ENCODE data around the gene GYS1.

Gene GYS1

GRCh38 chr19:48965806-48966540 lies 27.1 kb downstream of the GYS1 start:
- H3K27me3 Mint-ChIP-seq: no peaks in the 10 kb centered on the region
- no peaks in the 10 kb centered on the region for H3K9me3 Mint-ChIP-seq
- H3K27ac Mint-ChIP-seq: peak overlapping the region; percentile 98
- ATAC-seq: peak; percentile 20
- peaks cover 40% of the 10 kb centered on the region for H3K36me3 Mint-ChIP-seq (ENCODE audit: low read depth)
- peak; percentile 85 for DNase-seq
- peaks cover 63% of the 10 kb centered on the region for H3K4me1 Mint-ChIP-seq
- H3K4me3 Mint-ChIP-seq: peak overlapping the region; percentile 97

- H3K36me3 Mint-ChIP-seq (ENCODE audit: low read depth): peaks cover 40% of the 10 kb centered on the region
- peak within 1 kb of the TSS; percentile 97 for H3K4me3 Mint-ChIP-seq
- peak within 1 kb of the TSS; percentile 98 for H3K27ac Mint-ChIP-seq
- peaks cover 62% of the 10 kb centered on the region for H3K4me1 Mint-ChIP-seq
- DNase-seq: peak; percentile 95
- no peaks in the 10 kb centered on the region for H3K9me3 Mint-ChIP-seq
- no peaks in the 10 kb centered on the region for H3K27me3 Mint-ChIP-seq
- ATAC-seq: peak; percentile 59
Measured at GRCh38 chr19:48965040-48965805, 27.9 kb downstream of the GYS1 start, which contains the start of gene FTL. Gene FTL (plus strand): TSS chr19:48965309. CDS start chr19:48965508, 199 bp downstream.

- H3K36me3 Mint-ChIP-seq (ENCODE audit: low read depth): peaks cover 36% of the 10 kb centered on the region
- no peaks in the 10 kb centered on the region for H3K9me3 Mint-ChIP-seq
- no peaks in the 10 kb centered on the region for H3K27me3 Mint-ChIP-seq
- ATAC-seq: no peak
- peaks cover 62% of the 10 kb centered on the region for H3K4me1 Mint-ChIP-seq
- H3K27ac Mint-ChIP-seq: peak overlapping the region; percentile 98
- no peak for DNase-seq
- H3K4me3 Mint-ChIP-seq: peak overlapping the region; percentile 97
Measured at GRCh38 chr19:48964205-48965039, 28.7 kb downstream of the GYS1 start.

- Mint-ChIP-seq H3K27ac (peak overlapping the region; percentile 98), H3K4me1 (peaks cover 64% of the 10 kb centered on the region), H3K27me3 (no peaks in the 10 kb centered on the region), H3K36me3 (ENCODE audit: low read depth) (peaks cover 38% of the 10 kb centered on the region), H3K4me3 (peak overlapping the region; percentile 97), H3K9me3 (no peaks in the 10 kb centered on the region)
- ATAC-seq (peak; percentile 44), DNase-seq (peak; percentile 89)
Measured at GRCh38 chr19:48963371-48964204, 29.5 kb downstream of the GYS1 start.

- H3K4me1 Mint-ChIP-seq: peaks cover 62% of the 10 kb centered on the region
- H3K36me3 Mint-ChIP-seq (ENCODE audit: low read depth): peaks cover 36% of the 10 kb centered on the region
- H3K27me3 Mint-ChIP-seq: no peaks in the 10 kb centered on the region
- ATAC-seq (no peak), DNase-seq (no peak)
- H3K27ac Mint-ChIP-seq: peak overlapping the region; percentile 98
- peak overlapping the region; percentile 97 for H3K4me3 Mint-ChIP-seq
- H3K9me3 Mint-ChIP-seq: no peaks in the 10 kb centered on the region
Measured at GRCh38 chr19:48962849-48963165, 30.3 kb downstream of the GYS1 start.

- Mint-ChIP-seq H3K36me3 (ENCODE audit: low read depth) (peaks cover 33% of the 10 kb centered on the region), H3K9me3 (no peaks in the 10 kb centered on the region), H3K27ac (peak overlapping the region; percentile 98), H3K4me3 (peak overlapping the region; percentile 97), H3K27me3 (no peaks in the 10 kb centered on the region), H3K4me1 (peaks cover 66% of the 10 kb centered on the region)
- DNase-seq (peak; percentile 77), ATAC-seq (peak; percentile 55)
Measured at GRCh38 chr19:48962029-48962848, 30.9 kb downstream of the GYS1 start.

- H3K4me1 Mint-ChIP-seq: peaks cover 64% of the 10 kb centered on the region
- peak overlapping the region; percentile 97 for H3K4me3 Mint-ChIP-seq
- H3K27ac Mint-ChIP-seq: peak overlapping the region; percentile 98
- H3K27me3 Mint-ChIP-seq: no peaks in the 10 kb centered on the region
- H3K9me3 Mint-ChIP-seq: no peaks in the 10 kb centered on the region
- H3K36me3 Mint-ChIP-seq (ENCODE audit: low read depth): peaks cover 31% of the 10 kb centered on the region
- no peak for ATAC-seq
- DNase-seq: no peak
Measured at GRCh38 chr19:48961673-48962028, 31.5 kb downstream of the GYS1 start.

GRCh38 chr19:48961051-48961649 lies 32.0 kb downstream of the GYS1 start:
- H3K4me3 Mint-ChIP-seq: peak overlapping the region; percentile 54
- DNase-seq: no peak
- H3K27ac Mint-ChIP-seq: peak overlapping the region; percentile 98
- no peak for ATAC-seq
- H3K27me3 Mint-ChIP-seq: no peaks in the 10 kb centered on the region
- H3K36me3 Mint-ChIP-seq (ENCODE audit: low read depth): peaks cover 29% of the 10 kb centered on the region
- H3K4me1 Mint-ChIP-seq: peaks cover 63% of the 10 kb centered on the region
- no peaks in the 10 kb centered on the region for H3K9me3 Mint-ChIP-seq

- Mint-ChIP-seq H3K4me1 (peaks cover 57% of the 10 kb centered on the region), H3K36me3 (ENCODE audit: low read depth) (peaks cover 25% of the 10 kb centered on the region), H3K9me3 (no peaks in the 10 kb centered on the region), H3K27me3 (no peaks in the 10 kb centered on the region), H3K27ac (no peak overlapping the region), H3K4me3 (no peak overlapping the region)
- ATAC-seq: no peak
- no peak for DNase-seq
Measured at GRCh38 chr19:48959341-48960239, 33.5 kb downstream of the GYS1 start.

- Mint-ChIP-seq H3K9me3 (no peaks in the 10 kb centered on the region), H3K4me1 (peaks cover 48% of the 10 kb centered on the region), H3K27me3 (no peaks in the 10 kb centered on the region), H3K36me3 (ENCODE audit: low read depth) (peaks cover 26% of the 10 kb centered on the region), H3K4me3 (no peak overlapping the region), H3K27ac (no peak overlapping the region)
- ATAC-seq (no peak), DNase-seq (no peak)
Measured at GRCh38 chr19:48958006-48958405, 35.1 kb downstream of the GYS1 start.

- DNase-seq (no peak), ATAC-seq (no peak)
- Mint-ChIP-seq H3K9me3 (no peaks in the 10 kb centered on the region), H3K4me1 (peaks cover 30% of the 10 kb centered on the region), H3K36me3 (ENCODE audit: low read depth) (peaks cover 19% of the 10 kb centered on the region), H3K4me3 (peak overlapping the region; percentile 84), H3K27ac (peak overlapping the region; percentile 84), H3K27me3 (no peaks in the 10 kb centered on the region)
Measured at GRCh38 chr19:48955308-48955958, 37.7 kb downstream of the GYS1 start.
